AG20443 (cell line): Measurements from ENCODE around the gene TNIP2.
"Not testable (repeated sequence)": the region's sequence is repeated elsewhere in the genome, so short reads cannot be mapped to it uniquely, and the experiment has no call there.

Experiments
- DNase-seq: peaks from one replicate; pipeline ENCODE4 v3.0.0; 2012; ENCODE audit warnings: low spot score, mixed read lengths

The TNIP2 gene

GRCh38 chr4:2767705-2768074 is 11.6 kb upstream of the TNIP2 start:
- peak; percentile 7 for DNase-seq

GRCh38 chr4:2767046-2767704 is 11.0 kb upstream of the TNIP2 start:
- DNase-seq: no peak

- DNase-seq: peak; percentile 3
Measured at GRCh38 chr4:2765832-2766526, 9.8 kb upstream of the TNIP2 start.

DNA sequence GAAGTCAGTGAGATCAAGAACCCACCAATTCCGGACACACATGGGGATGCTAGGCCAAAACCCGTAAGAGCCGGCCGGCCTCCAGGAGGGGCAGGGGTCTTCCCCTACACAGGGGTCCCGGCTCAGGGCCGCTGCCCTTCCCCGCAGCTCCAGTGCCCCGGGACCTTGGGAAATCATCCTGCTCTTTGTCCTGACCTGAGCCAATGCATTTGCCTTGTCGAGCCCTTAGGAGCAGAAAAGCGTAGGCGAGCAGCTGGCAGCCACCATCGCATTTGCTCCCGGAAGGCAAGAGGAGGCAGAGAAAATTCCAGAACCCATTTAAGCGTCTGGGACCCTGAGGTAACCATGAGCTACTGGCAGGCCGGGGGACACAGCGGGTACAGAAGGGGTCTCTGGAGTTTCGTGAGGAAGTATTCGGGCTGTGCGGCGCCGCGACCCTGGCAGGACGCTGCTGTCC is 7.4 kb upstream of the TNIP2 start:
- DNase-seq: peak; percentile 48

GRCh38 chr4:2762486-2763370 is 6.6 kb upstream of the TNIP2 start:
- not testable (repeated sequence) for DNase-seq

DNA sequence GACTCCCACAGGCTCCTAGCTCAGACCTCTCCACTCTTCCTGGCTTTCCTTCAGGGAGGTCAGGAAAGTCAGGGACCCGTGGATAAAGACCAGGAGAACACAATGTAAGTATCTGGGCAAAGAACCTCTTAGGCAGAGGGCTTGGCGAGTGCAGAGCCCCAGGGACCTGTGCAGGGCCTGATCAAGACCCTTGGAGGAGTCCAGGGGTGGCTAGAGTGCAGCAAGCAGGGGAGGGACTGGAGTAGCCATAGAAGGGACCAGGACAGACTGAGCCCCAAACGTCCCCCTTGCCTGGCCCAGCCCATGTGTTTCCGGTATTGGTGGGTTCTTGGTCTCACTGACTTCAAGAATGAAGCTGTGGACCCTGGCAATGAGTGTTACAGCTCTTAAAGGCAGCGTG is 5.9 kb upstream of the TNIP2 start:
- DNase-seq: no peak

DNA sequence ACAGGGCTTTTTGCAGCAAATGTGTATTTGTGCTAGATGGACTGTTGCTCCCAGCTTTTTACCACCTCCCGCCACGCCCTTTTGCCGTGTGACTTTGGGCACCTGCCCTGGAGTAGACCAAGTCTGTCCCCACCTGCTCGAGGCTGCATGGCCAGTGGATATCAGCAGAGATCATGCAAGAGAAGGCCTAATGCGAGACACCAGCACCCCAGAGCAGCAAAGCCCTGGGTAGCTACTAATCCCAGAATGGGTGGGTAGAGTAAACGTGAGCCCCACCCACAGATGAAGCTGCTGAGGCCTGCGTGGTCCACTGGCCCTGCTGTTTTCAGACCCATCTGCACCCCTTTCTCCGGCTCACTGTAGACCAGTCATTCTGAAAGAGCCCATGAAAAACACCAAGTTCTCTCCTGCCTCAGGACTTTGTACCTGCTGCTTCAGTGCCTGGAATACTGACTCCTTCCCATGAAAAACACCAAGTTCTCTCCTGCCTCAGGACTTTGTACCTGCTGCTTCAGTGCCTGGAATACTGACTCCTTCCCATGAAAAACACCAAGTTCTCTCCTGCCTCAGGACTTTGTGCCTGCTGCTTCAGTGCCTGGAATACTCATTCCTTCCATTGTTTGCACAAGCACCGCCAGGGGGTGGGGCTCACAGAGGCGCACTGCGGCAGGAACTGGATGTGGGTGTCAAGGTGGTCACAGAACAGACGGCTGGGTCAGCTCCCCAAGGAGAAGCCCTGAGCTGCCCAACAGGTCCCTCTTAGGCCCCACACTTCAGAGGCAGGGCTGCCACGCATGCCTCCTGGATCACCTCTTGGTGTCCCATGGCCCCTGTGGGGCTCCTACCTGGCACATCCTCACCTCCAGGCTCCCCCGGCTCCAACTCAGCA is 5.1 kb upstream of the TNIP2 start:
- no peak for DNase-seq

DNA sequence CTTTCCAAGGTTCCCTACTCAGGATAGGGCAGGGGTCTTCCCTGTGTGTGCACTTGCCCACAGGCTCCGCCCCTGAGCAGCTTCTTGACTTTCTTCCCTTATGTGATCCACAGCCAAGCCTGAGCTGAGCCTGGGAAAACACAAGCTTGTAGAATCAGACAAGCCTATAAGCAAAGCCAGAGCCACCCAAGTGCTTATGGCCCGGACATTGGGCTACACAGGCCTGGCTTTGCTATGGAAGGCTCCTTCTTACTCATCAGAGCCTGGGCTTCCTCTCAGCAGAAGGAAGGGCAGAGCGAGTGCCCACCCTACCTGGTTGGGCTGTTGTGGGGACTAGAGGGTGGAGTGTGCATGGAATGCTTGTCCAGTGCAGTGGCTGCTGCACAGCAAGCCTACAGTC is 1.3 kb upstream of the TNIP2 start:
- no peak for DNase-seq

GRCh38 chr4:2756691-2757350 is 685 bp upstream of the TNIP2 start:
- DNase-seq: no peak

GRCh38 chr4:2754848-2755819 is 1.0 kb downstream of the TNIP2 start:
- no peak for DNase-seq

DNA sequence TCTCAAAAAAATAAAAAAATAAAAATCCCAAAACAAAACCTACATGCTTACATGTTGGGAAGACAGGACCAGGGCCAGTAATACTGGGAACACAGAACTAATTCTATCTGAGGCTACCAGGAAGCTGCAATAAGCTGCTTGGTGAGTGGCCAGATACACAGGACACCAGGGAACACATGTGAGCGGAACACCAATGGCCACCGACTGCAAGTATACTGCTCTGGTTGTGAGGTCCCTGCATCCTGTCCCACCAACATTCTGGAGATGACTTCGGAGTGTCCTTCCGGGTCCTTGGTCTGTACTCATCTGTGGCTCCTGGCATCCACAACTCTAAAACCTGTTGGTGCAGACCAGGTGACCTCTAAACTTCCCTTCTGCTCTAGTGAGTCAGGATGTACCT is 2.7 kb downstream of the TNIP2 start:
- DNase-seq: no peak

- DNase-seq: no peak
Measured at GRCh38 chr4:2750719-2751605, 5.2 kb downstream of the TNIP2 start.

GRCh38 chr4:2746891-2747695 is 9.0 kb downstream of the TNIP2 start:
- DNase-seq: no peak

DNA sequence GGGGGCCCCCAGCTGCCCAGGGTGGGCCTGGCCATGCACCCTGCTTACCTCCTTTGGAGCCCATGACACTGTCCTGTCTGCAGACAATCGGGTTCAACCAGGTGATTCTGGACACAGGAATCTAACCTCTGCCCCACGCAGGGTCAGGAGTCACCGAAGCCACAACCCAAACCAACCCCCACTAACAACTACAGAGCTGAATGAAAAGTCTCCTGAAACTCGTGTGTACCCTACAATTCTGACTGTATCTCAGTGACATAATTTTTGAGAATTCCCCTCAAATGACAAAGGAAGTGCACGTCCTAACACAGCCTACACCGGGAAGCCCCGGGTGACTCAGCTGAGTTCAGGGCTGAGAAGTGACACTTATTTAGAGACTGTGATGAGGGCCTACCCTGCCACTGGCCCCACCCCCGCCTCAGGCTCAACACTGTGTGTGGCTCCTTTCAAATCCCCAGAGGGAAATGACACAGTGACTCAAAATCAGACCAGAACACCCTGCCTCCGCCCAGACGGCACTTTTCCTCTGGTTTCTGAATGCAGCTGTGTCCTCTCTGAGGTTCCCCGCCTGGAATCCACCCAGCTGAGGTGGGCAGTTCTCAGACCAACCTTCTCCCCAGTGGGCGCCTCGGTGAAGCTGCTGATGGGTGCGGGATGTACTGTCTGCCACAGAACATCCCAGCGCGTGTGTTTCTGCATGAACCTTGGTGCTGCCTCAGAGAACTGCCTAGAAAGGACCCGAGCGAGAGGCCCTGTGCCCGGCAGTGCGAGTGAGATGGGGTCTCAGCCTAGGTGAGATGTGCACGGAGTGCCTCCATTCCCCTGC is 9.9 kb downstream of the TNIP2 start:
- peak; percentile 70 for DNase-seq

- no peak for DNase-seq
Measured at GRCh38 chr4:2745516-2745915, 10.6 kb downstream of the TNIP2 start.

- DNase-seq: no peak
Measured at GRCh38 chr4:2744576-2745270, 11.4 kb downstream of the TNIP2 start.
